Uterus (tissue), 4 donors: ENCODE measurements around the gene TSHZ1. TPM values are rescaled to one million over a fixed set of nuclear protein-coding genes. Genes with fewer than 3 reads are reported as not detected.

Experiments used
- DNase-seq, 2 donors: peaks; one replicate each; pipeline ENCODE4 v3.0.0-alpha.2; 2019 to 2020
- H3K27ac ChIP-seq, 2 donors: fragments of 200-600 bp; sonication (generic); 1 replicate in 1 of 2; 2 replicates in 1 of 2; pipeline ENCODE4 v1.5.1; 2016 to 2018
- H3K27me3 ChIP-seq, 2 donors: fragments of 200-600 bp; sonication (generic); one replicate each; pipeline ENCODE4 v1.5.1; 2018 to 2019; ENCODE audit warnings: control low read depth in 1 of 2
- H3K36me3 ChIP-seq, 2 donors: fragments of 200-600 bp; sonication (generic); one replicate each; pipeline ENCODE4 v1.5.1; 2019; ENCODE audit warnings: control low read depth in 1 of 2
- H3K4me1 ChIP-seq, 2 donors: fragments of 200-600 bp; sonication (generic); one replicate each; pipeline ENCODE4 v1.5.1; 2018 to 2019; ENCODE audit warnings: control low read depth in 1 of 2
- H3K4me3 ChIP-seq, 2 donors: fragments of 200-600 bp; sonication (generic); 1 replicate in 1 of 2; 2 replicates in 1 of 2; pipeline ENCODE4 v1.5.1; 2018 to 2019; ENCODE audit warnings: mild to moderate bottlenecking in 1 of 2
- H3K9me3 ChIP-seq, 2 donors: fragments of 200-600 bp; sonication (generic); one replicate each; pipeline ENCODE4 v1.5.1; 2019; ENCODE audit warnings: control low read depth in 1 of 2
- POLR2A ChIP-seq, 2 donors: fragments of 450-650 bp; IDR thresholded peaks; one replicate each; pipeline ENCODE4 v1.6.1; 2016; ENCODE audit warnings: antibody characterized with exemption in 2 of 2, mild to moderate bottlenecking in 1 of 2, moderate library complexity in 1 of 2
- intact Hi-C: fragments of 100-400 bp; cut with DNase I; formaldehyde crosslinking; loops from one replicate; pipeline ENCODE4 v1.15.1; 2023; ENCODE audit warnings: low total_unique reads
- total RNA-seq, 4 donors: library from RNA; depleted of rRNA in 3 of 4; stranded (reverse); fragments of >200 nt in 3 of 4; gene quantifications; one replicate each; pipeline versions ENCODE4 v1.1.0 to v1.2.4, GENCODE V29; 2014 to 2023
- TF ChIP-seq, protein P1 (sequence below), 4 experiments: fragments of 200-600 bp in 2 of 4; fragments of 450-650 bp in 2 of 4; sonication (generic) in 2 of 4; IDR thresholded peaks; one replicate each; pipeline ENCODE4 v1.5.1; 2016 to 2019; ENCODE audit warnings: antibody characterized with exemption in 4 of 4, mild to moderate bottlenecking in 2 of 4, moderate library complexity in 1 of 4
- donor health status: DM: yes; HTN: yes; CAD: no.

TSHZ1 gene
- total RNA-seq, 4 donors from 2014 or later, result 10.0 to 31.9 (median 21.4) TPM

GRCh38 chr18:75249672-75250470 is 39.3 kb downstream of the TSHZ1 start:
- Histone ChIP-seq H3K4me3 (peak overlapping the region in 1 of 2 donors; percentile 12), H3K4me1 (peaks cover 4 to 10% of the 10 kb centered on the region in 2 donors), H3K36me3 (no peaks in the 10 kb centered on the region), H3K27me3 (no peaks in the 10 kb centered on the region), H3K9me3 (no peaks in the 10 kb centered on the region), H3K27ac (peak overlapping the region in 1 of 2 donors; percentile 86)
- intact Hi-C loops, result no loop called here
- peak in 1 of 2 donors; percentile 27 for DNase-seq
- TF ChIP-seq, protein P1, sequence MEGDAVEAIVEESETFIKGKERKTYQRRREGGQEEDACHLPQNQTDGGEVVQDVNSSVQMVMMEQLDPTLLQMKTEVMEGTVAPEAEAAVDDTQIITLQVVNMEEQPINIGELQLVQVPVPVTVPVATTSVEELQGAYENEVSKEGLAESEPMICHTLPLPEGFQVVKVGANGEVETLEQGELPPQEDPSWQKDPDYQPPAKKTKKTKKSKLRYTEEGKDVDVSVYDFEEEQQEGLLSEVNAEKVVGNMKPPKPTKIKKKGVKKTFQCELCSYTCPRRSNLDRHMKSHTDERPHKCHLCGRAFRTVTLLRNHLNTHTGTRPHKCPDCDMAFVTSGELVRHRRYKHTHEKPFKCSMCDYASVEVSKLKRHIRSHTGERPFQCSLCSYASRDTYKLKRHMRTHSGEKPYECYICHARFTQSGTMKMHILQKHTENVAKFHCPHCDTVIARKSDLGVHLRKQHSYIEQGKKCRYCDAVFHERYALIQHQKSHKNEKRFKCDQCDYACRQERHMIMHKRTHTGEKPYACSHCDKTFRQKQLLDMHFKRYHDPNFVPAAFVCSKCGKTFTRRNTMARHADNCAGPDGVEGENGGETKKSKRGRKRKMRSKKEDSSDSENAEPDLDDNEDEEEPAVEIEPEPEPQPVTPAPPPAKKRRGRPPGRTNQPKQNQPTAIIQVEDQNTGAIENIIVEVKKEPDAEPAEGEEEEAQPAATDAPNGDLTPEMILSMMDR (IDR thresholded peaks at IDR 0.05), result no peak
- TF ChIP-seq POLR2A (IDR thresholded peaks at IDR 0.05), result no peak

DNA sequence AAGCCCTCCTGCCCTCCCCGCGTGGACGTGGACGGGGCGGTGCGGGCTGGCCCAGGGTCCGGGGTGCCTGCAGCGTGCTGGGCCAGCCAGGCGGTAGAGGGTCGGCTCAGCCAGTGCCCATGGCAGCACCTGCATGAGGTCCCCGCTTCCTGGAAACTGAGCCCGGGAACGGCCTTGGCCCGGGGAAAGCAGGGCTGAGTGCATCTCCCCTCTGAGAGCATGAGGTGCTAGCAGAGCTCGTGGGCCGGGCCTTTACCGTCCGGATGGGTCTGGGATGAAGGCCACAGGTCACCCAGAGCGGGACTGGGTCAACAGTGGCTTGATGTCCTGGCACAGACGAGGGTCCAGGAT is 39.8 kb downstream of the TSHZ1 start:
- Histone ChIP-seq H3K9me3 (no peaks in the 10 kb centered on the region), H3K4me3 (peak overlapping the region in 1 of 2 donors; percentile 12), H3K27me3 (no peaks in the 10 kb centered on the region), H3K4me1 (peaks cover 4 to 10% of the 10 kb centered on the region in 2 donors), H3K27ac (peak overlapping the region in 1 of 2 donors; percentile 8), H3K36me3 (no peaks in the 10 kb centered on the region)
- TF ChIP-seq, protein P1 (IDR thresholded peaks at IDR 0.05), result no peak
- no peak for TF ChIP-seq POLR2A (IDR thresholded peaks at IDR 0.05)
- intact Hi-C loops, result no loop called here
- no peak for DNase-seq

GRCh38 chr18:75251466-75251865 is 40.9 kb downstream of the TSHZ1 start:
- TF ChIP-seq, protein P1 (IDR thresholded peaks at IDR 0.05), result no peak
- no peak for TF ChIP-seq POLR2A (IDR thresholded peaks at IDR 0.05)
- Histone ChIP-seq H3K4me3 (no peak overlapping the region), H3K27me3 (no peaks in the 10 kb centered on the region), H3K4me1 (peaks cover 0 to 9% of the 10 kb centered on the region in 2 donors), H3K9me3 (no peaks in the 10 kb centered on the region), H3K27ac (no peak overlapping the region), H3K36me3 (no peaks in the 10 kb centered on the region)
- no peak for DNase-seq
- intact Hi-C loops, result no loop called here

DNA sequence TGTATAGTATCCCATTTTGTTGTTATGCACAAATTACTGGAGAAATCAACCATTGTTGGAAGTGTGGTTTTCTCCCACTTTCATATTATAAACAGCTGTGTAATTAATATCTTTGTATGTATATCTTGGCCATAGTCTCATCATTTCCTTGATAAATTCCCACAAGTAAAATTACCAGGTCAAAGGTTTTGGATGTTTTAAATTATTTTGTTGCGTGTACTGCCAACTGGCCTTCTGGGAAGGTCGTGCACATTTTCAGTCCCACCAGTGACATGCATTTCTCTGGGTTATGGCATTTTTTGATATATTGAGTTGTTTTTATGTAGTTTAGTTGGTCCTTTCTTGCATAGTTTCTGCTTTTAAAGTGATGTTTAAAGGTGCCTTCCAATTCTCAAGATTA is 41.5 kb downstream of the TSHZ1 start:
- intact Hi-C loops, result no loop called here
- no peaks in the 10 kb centered on the region for H3K27me3 ChIP-seq
- H3K27ac ChIP-seq, result no peak overlapping the region
- no peak overlapping the region for H3K4me3 ChIP-seq
- no peaks in the 10 kb centered on the region for H3K36me3 ChIP-seq
- DNase-seq, result no peak
- peaks cover 0 to 6% of the 10 kb centered on the region in 2 donors for H3K4me1 ChIP-seq
- no peaks in the 10 kb centered on the region for H3K9me3 ChIP-seq
- TF ChIP-seq, protein P1 (IDR thresholded peaks at IDR 0.05), result no peak
- no peak for TF ChIP-seq POLR2A (IDR thresholded peaks at IDR 0.05)

DNA sequence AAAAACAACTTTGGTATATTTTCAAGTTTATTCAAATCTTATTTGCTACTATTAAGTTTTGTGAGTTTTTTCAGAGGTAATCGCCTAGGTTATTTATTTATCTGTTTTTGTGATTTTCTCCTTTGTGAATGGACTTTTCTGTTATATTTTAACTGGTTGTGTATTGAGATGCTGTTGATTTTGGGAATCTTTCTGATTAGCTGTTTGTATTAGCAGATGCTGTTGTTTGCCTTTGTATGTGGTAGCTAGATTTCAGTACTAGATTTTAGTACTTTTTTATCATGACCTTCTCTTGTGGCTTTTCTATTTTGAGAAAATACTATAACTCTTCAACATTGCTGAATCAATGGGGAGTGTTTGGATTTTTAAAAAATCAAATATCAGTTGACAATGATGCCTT is 42.4 kb downstream of the TSHZ1 start:
- H3K36me3 ChIP-seq, result no peaks in the 10 kb centered on the region
- no peaks in the 10 kb centered on the region for H3K9me3 ChIP-seq
- TF ChIP-seq POLR2A (IDR thresholded peaks at IDR 0.05), result no peak
- TF ChIP-seq, protein P1 (IDR thresholded peaks at IDR 0.05), result no peak
- H3K27me3 ChIP-seq, result no peaks in the 10 kb centered on the region
- peak overlapping the region in 1 of 2 donors; percentile 60 for H3K27ac ChIP-seq
- intact Hi-C loops, result no loop called here
- peaks cover 0 to 6% of the 10 kb centered on the region in 2 donors for H3K4me1 ChIP-seq
- no peak overlapping the region for H3K4me3 ChIP-seq
- no peak for DNase-seq
